GM19238 (cell line): ENCODE measurements around the gene STAT5A.

Experiments used
- DNase-seq: peaks from one replicate; pipeline ENCODE4 v3.0.0; 2011; ENCODE audit warnings: low spot score; ENCODE audit not compliant: insufficient read length

The STAT5A gene

DNA sequence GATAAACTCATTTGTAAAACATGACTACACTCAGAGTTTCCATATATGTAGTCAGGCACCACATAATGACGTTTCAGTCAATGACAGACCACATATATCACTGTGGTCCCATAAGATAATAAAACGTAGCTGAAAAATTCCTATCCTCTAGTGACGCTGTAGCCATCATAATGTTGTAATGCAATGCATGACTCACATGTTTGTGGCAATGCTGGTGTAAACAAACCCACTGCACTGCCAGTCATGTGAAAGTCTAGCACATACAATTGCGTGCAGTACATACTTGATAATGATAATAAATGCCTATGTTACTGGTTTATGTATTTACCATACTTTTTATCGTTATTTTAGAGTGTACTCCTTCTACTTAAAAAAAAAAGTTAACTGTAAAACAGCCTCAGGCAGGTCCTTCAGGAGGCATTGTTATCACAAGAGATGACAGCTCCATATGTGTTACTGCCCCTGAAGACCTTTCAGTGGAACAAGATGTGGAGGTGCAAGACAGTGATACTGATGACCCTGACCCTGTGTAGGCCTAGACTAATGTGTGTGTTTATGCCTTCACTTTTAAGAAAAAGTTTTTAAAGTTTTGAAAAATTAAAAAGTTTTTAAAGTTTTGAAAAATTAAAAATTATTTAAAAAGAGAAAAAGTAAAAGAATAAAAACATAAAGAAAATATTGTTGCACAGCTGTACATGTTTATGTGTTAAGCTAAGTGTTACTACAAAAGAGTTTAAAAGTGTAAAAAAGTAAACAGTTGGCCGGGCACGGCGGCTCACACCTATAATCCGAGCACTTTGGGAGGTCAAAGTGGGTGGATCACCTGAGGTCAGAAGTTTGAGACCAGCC is 21.2 kb upstream of the STAT5A start:
- no peak for DNase-seq

- DNase-seq, result no peak
These were observed 20.1 kb upstream of the STAT5A start for GRCh38 chr17:42268236-42268635.

DNA sequence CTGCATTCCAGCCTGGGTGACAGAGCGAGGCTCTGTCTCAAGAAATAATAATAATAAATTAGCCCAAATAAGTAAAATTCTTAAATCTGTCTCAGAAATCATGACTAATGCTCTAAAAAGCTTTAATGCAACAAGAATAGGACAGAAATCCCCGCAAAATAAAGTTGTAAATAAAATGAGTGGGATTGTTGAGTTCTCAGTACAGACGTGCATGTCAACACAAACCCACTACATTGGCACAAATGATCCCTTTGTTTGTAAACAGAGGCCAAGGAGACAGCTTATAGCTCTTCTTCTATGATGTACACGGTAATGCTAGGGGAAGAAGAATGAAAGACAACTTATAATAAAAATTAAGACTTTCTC is 18.1 kb upstream of the STAT5A start:
- DNase-seq, result no peak

- DNase-seq, result no peak
These were observed 17.7 kb upstream of the STAT5A start for GRCh38 chr17:42270596-42270995.

DNA sequence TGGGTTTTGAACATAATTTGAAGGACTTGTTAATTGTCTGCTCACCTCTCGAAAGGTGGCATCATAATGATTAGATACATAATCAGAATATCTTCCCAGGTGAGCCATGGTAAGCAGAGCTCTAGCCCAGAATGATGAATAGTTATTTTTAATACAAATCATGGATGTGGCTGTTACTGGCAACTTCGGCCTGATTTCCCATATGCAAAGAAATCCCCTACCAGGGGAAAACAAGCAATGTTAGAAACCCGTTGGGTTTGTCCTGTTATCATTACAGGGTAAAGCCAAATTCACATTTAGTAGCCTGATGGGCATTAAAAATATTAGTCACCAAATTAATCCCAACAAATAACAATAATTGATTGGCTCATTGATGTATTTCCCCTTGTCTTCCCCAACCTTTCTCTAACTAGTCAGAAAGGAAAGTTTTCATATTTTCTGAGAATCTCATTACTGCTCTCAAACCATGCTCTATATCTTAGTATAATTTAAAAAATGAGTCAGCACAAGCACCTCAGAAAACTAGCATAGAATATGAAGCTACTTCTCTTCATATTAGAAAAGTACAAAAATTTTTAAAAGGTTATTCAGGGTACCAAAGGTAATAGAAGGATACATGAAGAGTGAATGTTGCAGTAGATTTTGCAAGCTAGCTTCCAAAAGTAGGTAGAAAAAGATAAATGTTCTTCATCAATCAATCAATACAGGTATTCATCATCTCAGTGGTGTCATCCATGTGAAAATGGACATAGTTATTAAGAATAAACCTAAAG is 17.1 kb upstream of the STAT5A start:
- no peak for DNase-seq

DNA sequence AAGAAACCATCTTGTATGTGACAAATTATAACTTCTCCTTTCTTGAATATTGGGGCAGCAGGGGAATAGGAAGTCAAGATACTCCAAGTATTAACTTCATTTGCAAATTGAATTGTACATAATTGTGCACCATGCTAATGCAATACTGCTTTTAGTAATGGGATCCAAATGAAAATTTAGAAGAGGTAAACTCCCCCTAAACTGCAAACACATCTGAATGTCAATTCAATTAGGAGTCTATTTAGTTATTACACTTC is 16.6 kb upstream of the STAT5A start:
- no peak for DNase-seq

DNA sequence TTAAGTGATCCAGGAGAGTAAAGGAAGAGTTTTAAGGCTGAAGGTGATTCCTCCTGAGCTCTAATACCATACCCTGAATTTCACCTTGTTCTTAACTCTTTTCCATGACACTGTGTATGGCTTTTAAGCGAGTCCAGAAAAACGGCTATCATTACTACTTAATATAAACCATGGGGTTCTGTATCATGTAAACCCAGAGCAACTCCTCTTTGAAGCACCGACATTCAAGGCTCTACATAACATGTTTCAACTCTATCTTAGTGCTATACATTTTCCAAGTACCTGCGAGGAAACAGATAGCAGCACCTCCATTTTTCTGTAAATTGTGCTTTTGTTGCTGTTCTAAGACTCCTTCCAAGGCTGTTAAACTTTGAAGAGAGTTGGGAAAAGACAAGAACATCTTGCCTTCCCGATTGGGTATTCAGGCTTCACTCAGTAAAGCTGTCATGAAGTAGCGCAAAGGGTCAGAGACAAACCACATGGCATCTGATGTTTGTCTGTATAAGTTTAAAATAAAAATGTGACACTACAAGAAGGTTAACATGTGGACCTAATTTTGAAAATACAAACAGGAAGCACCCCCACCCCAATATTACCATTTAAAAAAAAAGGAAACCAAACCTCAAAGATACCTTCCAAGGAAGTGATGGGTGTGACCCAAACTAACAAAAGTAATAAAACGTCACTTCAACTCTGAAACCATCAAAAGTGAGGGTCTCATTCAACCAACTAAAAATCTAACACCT is 16.0 kb upstream of the STAT5A start:
- no peak for DNase-seq

- DNase-seq, result no peak
These were observed 14.6 kb upstream of the STAT5A start for GRCh38 chr17:42273474-42274252.

DNA sequence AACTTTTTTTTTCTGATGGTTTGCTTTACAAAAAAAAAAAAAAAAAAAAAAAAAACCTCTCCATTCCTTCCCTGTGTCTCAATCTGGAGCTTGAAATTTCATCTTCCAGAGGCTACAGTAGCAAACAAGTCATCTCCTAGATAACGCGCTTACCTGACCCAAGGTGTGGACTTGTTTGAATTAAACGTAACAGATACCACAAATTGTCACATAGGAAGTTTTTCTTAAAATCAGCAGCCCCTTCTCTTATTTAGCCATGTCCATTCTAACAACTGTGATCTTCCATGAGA is 14.1 kb upstream of the STAT5A start:
- DNase-seq, result no peak

DNA sequence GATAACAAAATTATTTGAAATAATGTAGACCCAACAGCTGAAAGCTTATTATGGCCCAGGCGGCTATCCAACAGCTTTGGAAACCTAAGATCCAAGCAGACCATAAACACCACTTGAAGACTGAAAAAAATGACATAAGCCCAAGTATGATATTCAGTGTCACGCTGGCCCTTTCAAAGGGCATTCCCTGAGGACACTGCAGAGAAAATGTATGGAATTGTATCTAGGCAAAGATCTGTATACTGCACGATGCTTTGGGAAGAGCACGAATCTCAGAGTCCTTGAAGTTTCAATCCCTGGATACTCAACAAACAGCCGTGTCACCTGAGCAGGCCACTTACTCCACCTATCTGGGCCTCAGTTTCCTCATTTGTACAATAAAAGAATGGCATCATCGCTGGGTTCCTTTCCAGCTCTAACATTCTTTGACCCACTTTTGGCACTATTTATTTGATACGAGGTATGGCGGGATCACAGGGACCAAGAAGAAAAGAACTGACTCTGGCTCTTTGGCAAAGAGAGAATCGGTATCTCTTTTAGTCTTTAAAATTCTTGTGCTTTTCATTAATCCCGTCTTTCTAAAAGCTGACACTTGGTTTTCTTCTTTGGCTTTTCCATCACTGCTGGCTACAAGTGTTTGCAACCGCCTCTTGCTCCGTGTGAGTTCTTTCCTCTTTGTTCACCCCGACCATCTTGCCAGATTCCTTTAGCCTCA is 13.3 kb upstream of the STAT5A start:
- no peak for DNase-seq

- DNase-seq, result no peak
These were observed 12.6 kb upstream of the STAT5A start for GRCh38 chr17:42275527-42276358.

- DNase-seq, result peak; percentile 91
These were observed 12.0 kb upstream of the STAT5A start, which contains the start of gene STAT5B for GRCh38 chr17:42276359-42276608. STAT5B (minus strand) TSS chr17:42276391; CDS start chr17:42232127, 44,264 bp downstream.

GRCh38 chr17:42276609-42277341 is 11.5 kb upstream of the STAT5A start:
- peak; percentile 30 for DNase-seq

DNA sequence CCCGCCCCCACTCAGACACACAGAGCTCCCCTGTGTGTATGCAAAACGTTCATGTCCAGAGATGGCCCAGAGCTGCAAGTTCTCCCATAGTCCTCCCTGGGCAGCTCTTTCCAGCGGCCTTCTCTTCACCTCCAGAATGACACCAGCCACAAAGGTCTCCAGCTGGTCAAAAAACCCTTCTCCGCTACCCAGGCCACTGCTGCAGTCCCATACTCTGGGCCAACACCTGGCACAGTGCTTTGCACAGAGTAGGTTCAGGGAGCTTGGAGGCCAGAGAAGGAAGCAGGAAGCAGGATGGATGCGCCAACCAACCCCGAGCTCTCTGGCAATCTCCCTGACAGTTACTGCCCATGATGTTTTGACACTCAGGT is 11.0 kb upstream of the STAT5A start:
- no peak for DNase-seq

DNA sequence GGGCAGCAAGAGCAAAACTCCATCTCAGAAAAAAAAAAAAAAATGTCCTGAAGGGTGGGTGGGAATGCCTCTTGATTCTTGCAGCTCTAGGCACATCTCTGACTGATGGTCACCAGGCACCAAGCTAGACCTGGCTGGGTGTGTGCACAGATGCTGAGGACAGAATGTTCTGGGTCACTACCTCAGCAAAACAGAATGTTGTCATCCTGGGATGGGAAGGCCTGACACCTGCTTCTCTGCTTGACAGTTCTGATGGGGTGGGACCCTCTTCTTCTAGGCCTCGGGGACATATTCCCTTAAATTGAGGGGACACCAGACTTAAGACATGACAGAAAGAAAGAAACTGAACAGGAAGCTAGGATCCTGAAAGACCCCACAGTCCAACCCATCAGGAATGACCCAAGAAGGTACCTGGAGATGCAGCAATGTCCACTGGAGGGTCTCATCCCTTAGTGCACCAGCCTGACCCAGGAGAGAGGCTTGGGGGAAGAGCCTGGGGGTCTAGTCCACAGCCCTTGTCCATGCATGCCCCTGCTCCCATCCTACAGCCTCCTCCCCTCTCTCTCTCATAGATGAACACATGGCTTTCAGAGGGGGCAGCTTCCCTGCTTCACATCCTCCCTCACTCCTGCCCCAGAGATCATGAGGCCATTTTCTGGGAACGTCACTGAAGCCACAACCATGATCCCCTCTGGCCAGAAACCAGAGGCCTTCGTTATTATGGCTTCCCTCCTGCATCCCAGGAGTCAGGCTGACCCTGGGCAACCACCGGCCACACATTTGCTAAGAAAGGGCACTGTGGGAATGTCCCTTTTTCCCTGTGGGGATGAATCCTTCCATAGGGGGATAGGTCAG is 8.3 kb upstream of the STAT5A start:
- no peak for DNase-seq

GRCh38 chr17:42281571-42282096 is 6.7 kb upstream of the STAT5A start:
- DNase-seq, result no peak

- DNase-seq, result no peak
These were observed 5.7 kb upstream of the STAT5A start for GRCh38 chr17:42282478-42283080.
